Measurements from ENCODE around the gene IQCK.

DNA sequence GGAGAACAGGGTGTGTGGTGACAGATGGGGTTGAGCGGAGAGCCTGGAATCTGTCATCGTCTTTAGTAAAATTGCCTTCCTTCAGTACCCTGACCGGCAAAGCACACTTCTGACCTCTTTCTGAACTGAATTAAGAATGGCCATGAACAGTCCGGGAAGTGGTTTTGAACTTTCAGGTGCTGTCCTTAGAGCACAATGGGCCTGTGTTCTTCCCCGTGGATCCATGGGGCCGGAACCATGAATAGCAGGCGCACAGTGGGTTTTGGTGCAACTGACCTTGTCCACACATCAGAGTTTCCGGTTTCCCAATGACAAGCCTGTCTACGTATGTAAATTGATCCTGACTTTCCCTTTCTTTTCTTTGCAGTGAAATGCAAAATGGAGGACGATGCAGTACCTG lies 138.0 kb downstream of the IQCK start:
- TF ChIP-seq, protein P1, sequence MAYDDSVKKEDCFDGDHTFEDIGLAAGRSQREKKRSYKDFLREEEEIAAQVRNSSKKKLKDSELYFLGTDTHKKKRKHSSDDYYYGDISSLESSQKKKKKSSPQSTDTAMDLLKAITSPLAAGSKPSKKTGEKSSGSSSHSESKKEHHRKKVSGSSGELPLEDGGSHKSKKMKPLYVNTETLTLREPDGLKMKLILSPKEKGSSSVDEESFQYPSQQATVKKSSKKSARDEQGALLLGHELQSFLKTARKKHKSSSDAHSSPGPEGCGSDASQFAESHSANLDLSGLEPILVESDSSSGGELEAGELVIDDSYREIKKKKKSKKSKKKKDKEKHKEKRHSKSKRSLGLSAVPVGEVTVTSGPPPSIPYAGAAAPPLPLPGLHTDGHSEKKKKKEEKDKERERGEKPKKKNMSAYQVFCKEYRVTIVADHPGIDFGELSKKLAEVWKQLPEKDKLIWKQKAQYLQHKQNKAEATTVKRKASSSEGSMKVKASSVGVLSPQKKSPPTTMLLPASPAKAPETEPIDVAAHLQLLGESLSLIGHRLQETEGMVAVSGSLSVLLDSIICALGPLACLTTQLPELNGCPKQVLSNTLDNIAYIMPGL (CRISPR knock-in tag; IDR thresholded peaks at IDR 0.05; ENCODE audit: borderline replicate concordance), result no peak
- TF ChIP-seq ZSCAN20 (CRISPR knock-in tag; IDR thresholded peaks at IDR 0.05), result no peak
- TF ChIP-seq, protein P2, sequence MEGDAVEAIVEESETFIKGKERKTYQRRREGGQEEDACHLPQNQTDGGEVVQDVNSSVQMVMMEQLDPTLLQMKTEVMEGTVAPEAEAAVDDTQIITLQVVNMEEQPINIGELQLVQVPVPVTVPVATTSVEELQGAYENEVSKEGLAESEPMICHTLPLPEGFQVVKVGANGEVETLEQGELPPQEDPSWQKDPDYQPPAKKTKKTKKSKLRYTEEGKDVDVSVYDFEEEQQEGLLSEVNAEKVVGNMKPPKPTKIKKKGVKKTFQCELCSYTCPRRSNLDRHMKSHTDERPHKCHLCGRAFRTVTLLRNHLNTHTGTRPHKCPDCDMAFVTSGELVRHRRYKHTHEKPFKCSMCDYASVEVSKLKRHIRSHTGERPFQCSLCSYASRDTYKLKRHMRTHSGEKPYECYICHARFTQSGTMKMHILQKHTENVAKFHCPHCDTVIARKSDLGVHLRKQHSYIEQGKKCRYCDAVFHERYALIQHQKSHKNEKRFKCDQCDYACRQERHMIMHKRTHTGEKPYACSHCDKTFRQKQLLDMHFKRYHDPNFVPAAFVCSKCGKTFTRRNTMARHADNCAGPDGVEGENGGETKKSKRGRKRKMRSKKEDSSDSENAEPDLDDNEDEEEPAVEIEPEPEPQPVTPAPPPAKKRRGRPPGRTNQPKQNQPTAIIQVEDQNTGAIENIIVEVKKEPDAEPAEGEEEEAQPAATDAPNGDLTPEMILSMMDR (IDR thresholded peaks at IDR 0.05), result no peak

Data from A549 (cell line).